GM10847 (cell line): ENCODE measurements around the gene KLF6.

Experiments
- POLR2A ChIP-seq: IDR thresholded peaks from 2 replicates; pipeline ENCODE4 v1.6.1; 2011; ENCODE audit not compliant: insufficient read length; ENCODE audit errors: extremely low read depth

KLF6 gene

DNA sequence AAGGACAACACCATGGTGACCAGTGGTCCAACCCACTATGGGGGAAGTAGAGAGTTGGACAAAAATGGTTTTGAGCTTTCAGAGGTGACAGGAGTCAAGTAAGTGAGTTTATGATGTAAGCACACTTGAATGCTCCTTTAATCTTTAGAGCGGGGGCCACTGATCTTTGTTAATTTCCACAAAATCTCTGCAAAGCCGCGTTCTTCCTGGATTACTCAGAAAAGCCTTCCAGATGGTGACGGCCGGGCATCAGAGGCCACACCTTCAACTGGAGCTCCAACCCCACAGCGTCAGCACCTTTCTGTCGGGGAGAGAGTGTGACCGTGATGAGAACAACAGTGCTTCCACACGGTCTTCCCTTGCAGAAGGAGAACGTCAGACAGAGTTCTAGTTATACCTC is 35.2 kb upstream of the KLF6 start:
- no peak for TF ChIP-seq POLR2A

DNA sequence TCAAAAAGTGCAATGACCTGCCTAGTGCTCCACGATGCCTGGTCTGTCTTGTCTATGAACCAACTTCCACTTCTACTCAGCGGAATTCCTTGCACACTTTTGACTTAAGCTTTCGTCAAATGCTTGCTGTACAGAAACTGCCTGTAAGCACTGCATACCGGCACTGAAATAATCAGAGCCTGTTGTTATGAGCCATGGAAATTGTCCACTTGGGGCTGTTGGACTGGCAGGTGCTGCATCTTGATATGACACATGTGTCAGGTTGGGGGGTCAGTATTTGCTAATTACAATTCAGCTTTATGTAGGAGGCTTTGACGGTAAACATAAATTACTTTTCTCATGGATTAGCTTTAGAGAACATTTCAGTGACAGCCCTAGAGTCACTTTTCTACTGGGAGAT is 32.0 kb upstream of the KLF6 start:
- TF ChIP-seq POLR2A, result no peak

DNA sequence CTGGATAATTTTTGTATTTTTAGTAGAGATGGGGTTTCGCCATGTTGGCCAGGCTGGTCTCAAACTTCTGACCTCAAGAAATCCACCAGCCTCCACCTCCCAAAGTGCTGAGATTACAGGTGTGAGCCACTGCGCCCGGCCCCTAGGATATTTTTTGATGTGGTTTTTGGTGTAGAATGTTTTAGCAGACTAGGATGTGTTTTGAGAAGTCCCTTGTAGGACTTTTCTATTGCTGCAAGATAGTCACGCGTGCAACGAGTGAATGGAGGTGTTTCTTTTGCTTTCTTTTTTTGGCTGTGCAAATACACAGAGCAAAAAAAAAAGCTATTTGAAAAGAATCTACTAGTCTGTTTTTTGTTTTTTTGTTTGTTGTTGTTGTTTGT is 29.8 kb upstream of the KLF6 start:
- TF ChIP-seq POLR2A, result no peak

DNA sequence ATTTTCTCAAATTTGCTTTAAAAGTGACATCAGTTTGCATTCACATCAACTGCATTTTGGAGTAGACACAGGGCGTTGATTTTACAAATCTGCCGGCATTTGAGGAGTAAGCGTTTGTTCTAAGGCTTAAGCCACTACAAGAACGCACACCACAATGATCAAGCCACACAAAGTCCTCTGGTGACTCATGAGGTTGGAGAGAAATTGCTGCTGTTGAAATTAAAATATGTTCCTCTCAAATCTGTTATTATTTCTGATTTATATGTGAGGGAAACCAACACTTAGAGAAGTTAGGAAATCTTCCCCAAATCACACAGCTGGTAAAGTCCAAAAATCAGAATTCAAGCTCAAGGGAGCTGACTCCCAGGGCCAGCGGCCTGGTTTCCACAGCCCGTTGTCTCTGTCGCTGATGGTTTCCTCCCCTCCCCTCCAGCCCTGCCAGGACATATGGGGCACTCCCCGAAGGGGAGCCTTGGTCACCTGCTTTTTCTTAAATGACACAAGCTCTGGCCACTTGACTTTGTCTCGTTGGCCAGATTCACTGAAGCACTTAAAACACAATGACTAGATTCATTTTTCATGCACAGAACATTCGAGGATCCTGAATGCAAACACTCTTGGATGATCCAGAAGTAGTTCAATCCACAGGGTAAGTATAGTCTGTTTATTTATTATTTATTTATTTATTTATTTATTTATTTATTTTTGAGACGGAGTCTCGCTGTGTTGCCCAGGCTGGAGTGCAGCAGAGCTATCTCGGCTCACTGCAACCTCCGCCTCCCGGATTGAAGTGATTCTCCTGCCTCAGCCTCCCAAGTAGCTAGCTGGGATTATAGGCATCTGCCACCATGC is 29.2 kb upstream of the KLF6 start:
- no peak for TF ChIP-seq POLR2A

DNA sequence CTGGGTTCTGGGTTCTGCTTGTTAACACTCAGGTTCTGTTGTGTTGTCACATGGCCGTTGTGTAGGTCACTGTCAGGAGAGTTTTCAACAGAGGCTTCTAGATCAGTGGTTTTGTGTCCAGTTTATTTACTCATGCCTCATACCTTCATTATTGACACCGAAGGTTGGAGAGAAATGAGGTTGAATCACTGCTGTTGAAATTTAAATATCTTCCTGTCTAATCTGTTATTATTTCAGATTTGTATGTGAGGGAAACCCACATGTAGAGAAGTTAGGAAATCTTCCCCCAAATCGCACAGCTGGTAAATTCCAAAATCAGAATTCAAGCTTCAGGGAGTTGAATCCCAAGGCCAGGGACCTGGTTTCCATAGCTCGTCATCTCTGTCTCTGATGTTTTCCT is 28.3 kb upstream of the KLF6 start:
- no peak for TF ChIP-seq POLR2A

DNA sequence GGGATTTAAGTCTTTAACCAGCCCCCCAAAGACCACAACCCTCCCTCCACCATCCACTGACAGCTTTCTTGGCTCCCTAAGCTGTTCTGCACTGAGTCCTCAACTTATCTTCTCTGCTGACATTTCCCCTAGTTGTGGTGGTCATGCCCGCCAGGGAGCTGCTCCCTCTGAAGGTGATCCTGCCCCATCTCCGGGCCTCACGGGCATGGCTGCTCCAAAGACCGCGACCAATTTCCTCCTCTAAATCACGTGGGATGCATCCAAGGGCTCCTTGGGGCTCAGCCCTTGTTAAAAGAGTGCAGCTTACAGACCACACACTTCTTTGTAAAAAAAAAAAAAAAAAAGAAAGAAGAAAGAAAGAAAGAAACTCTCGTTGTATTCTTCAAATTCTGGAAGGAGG is 27.1 kb upstream of the KLF6 start:
- no peak for TF ChIP-seq POLR2A

DNA sequence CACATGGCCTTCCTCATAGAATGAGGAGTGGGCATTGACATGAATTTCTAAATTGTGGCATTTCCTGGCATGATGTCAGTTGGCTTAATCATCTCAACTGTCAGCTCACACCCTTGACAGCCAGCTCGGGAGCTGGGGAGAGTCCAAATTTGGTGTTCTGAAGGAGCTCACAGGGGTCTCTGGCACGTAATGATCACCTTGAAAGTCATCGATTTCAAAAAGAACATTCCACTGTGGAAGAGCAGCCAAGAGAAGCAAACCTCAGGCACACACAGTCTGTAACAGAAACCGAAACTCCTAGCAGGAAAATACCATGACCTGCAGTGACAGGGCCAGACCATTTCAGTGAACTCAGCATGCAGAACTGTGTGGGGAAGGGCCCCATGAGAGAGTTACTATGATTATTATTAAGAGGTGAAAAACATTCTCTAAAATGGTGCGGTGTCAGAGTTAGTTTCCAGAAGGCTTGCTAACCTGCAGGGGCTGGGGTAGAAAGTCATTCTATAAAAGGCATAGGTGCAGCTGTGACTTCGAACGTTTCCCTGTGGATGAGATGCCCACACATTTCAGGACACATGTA is 26.4 kb upstream of the KLF6 start:
- TF ChIP-seq POLR2A, result no peak

DNA sequence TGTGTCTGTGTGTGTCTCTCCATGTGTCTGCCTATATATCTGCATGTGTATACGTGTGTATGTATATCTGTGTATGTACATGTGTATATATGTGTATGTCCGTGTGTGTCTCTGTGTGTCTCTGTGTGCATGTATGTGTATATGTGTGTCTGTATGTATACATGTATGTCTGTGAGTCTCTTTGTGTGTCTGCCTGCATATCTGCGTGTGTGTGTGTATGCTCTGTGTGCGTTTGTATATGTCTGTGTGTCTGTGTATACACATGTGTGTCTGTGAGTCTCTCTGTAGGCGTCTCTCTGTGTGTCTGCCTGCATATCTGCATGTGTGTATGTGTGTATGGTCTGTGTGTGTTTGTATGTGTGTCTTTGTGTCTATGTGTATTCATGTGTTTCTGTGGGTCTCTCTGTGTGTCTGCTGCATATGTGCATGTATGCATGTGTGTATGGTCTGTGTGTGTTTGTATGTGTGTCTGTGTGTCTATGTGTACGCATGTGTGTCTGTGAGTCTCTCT is 23.7 kb upstream of the KLF6 start:
- TF ChIP-seq POLR2A, result no peak

DNA sequence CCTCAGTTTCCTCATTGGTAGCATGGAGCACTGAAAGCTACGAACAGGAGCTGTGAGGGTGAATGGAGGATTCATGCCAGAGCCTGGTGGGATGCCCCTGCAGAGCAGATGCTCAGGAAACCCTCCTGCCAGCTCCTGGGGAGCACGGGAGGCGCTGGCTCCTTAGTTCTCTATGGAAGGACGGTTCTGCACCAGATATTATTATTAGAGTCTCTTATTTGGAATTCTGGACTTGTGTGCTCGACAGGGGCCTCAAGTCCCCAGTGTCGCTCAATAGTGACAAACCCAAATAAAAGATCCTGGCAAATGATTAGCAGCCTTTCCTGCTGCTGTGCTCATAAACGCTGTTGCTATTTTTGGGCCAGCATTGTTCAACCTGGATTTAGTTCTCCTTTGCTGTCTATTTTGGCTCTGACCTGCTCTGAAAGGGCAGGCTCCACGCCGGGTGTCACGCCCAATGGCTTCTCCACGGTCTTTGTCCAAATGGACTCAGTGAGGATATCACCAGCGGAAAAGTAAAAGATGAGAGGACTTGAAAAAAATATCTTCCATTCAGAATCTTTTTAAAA is 23.0 kb upstream of the KLF6 start:
- no peak for TF ChIP-seq POLR2A

DNA sequence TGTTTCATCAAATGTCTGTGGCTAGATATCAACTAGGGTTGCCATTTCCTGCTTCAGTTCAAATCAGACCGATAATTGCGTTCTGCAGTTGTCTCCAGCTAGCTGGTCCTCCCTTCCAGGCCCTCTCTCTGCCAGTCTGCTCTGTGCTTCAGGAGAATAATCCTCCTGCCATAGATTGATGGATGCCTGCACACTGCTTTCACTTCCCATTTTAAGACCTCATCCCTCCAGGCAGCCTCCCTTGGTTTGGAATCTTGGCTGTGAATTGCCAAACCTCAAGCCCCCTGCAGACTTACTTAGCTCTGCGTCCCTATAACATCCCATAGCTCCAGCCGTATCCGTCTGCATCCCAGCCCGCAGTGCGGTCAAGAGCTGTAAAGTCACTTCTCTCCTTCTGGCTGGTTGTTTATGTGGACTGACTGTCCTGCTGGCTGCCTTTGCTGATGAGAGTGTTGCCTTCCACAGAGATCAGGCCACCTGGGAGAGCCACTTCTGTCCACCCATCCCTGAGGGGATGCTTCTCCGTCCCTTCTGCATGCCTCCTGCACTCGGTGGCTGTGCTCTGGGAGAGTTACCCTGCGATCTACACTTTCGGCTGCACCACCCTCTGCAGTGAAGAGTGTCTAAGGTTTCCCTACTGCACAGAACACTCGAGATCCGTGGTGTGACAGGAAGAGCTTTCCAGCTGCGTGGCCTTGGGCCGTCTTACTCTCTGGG is 22.4 kb upstream of the KLF6 start:
- TF ChIP-seq POLR2A, result no peak

DNA sequence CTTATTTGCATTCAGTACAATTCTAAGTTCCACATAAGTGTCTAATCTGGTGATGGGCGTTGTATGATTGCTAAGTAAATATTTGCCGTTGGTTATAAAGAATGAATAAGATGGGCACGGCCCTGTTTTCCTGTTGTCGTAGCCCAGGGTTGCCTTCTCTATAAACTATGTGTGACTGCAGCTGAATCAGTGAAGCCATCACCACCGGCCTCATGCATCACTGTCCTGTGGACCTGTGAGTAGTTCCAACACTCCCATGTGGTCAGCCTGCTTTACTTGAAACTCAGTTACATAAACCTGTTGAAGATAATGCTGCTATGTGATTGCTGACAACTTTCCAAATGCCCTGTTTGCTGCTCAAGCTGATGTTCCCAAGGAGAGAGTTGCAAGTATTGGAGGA is 21.6 kb upstream of the KLF6 start:
- no peak for TF ChIP-seq POLR2A

DNA sequence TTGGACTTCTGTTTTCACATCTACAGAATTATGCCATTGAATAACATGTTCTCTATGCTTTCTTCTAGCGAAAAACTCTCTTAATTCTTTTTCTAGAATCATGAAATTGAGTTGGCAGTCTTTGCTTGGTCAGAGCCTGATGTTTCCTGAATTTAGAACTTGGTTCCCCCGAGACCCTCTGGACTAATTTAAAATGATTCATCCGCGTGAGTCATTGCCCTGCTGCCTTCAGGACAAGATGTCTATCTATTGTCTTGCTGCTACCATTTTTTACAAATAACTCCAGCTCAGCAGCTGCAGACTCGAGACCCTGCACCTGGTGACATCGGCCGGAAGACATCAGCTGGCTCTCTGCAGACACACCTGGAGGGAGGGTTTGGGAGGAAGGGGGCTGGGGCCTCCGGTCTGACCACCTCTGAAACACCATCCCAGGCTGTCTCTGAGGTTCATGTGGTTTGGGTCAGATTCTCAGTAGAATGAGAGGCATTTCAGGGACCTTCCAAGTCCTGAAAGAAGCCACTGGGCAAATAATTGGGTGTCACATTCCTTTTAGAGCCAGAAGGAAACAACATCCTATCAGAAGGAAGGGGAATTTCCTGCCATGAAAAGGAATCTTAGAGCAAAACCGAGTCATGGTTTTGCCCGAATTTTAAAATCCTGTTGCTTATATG is 20.9 kb upstream of the KLF6 start:
- TF ChIP-seq POLR2A, result no peak

DNA sequence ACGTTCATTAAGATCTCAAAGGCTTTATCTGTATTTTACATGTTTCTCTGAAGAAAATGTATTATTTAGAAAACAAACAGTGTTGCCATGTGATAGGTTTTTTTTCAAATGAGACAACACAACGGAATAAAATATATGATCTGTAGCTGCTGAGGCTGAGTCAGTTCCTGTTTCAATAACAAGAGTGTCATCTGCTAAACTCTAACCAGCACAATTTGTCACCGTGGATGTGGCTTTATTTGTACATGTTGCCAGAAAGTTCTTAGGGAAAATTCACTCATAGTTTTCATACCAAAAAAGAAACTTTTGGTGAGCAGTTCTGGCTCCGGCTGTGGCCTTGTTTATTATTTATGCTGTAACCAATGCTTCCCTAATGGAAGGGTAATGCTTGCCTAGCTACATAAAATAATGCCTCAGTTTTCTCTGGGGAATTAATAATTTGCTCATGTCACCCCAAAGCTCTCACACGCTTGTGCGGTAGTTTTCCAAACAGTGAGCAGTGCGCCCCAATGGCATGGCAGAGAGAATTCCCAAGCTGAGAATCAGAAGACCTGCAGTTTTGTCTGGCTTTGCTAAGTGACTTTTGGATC is 20.3 kb upstream of the KLF6 start:
- no peak for TF ChIP-seq POLR2A

DNA sequence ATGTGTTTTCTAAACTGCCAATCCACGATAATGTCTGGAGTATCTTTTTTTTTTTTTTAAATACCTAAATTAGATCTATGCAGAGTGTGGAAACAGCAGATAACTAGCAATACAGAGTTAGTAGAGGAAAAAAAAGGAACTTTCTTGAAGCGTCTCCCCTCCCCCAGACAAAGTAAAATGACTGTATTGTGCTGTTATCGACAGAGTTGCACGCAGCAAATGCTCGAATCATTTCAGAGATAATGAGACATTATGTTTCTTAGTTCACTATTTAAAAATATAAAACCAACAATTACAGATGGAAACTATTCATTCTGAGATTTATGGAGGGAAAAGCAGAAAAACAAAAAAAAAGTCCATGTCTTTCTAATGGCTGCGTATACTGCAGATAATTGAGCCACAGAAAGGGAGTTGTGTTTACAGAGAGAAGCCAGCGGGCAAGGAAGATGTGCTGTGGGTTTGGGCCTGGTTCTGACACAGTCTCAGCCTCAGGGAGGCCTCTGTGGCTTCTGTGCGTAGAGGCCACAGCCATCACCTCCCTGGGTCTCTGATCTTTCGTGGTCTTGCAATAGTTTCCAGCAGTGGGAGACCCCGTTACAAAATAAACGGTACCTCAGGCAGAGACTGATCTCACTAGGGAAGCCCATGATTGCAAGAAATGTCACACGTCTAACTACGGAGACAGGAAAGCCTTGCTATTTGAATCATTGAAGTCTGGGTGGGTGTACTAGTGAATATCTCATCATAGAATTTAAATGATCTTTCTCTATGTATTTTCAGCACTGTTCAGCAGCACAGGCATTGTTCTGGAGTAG is 19.1 kb upstream of the KLF6 start:
- TF ChIP-seq POLR2A, result no peak
